RWPE1 (cell line): Measurements from ENCODE around the gene DNAH8.

Experiments
- CTCF ChIA-PET: fragments of 350-600 bp; sonication (Branson Sonifier 250); formaldehyde crosslinking; extraction: SDS; loops from one replicate; lab custom pipeline; 2021; lab: Yijun Ruan, JAX
- POLR2A ChIA-PET: fragments of 400-600 bp; formaldehyde crosslinking; extraction: SDS; loops from one replicate; lab custom pipeline; 2020; ENCODE audit warnings: antibody characterized with exemption; ENCODE audit not compliant: low non-redundant PET; lab: Yijun Ruan, JAX
- DNase-seq: peaks from one replicate; pipeline ENCODE4 v3.0.0; 2012; ENCODE audit warnings: low spot score
- H3K27ac ChIP-seq: fragments of 450-650 bp; 2 replicates; pipeline ENCODE4 v1.5.1; 2017
- CTCF ChIP-seq: fragments of 450-650 bp; conservative IDR thresholded peaks from 2 replicates; pipeline ENCODE4 v1.5.1; 2017; ENCODE audit warnings: low read depth, mild to moderate bottlenecking

DNAH8 gene

DNA sequence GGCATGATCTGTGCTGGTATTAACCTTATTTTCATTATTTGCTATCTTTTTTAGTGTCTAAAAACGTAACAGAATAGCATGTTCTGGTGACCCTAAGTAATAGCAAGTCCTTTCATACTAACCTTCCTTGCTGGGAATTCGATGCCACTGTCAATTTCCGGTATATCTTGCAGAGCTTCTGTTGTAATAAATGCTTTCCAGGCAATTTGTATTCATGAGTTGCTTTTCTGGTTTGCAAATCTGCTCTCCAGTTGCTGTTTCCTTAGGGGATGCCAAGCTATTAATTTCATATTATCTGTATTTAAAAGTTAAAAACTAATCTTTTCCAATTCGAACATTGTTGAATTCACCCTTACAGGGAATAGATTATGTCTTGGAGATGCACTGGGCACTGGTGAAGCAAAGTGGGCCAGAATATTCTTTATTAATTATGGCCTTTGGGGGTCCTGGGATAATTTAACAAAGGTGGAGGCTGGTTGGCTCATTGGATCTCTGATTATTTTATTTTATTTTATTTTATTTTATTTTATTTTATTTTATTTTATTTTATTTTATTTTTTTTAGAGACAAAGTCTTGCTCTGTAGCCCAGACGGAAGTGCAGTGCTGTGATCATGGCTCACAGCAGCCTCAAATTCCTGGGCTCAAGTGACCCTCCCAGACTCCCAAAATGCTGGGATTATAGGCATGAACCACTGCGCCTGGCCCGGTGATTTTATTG is 209.8 kb downstream of the DNAH8 start:
- no peak for TF ChIP-seq CTCF
- ChIA-PET POLR2A (no interaction called here), CTCF (interaction anchor here (0.7 kb wide), 2 partner anchors 8 to 49 kb away, joined by 3 to 5 read pairs; no protein-coding TSS in a partner anchor)
- no peak overlapping the region for H3K27ac ChIP-seq
- DNase-seq, result no peak

DNA sequence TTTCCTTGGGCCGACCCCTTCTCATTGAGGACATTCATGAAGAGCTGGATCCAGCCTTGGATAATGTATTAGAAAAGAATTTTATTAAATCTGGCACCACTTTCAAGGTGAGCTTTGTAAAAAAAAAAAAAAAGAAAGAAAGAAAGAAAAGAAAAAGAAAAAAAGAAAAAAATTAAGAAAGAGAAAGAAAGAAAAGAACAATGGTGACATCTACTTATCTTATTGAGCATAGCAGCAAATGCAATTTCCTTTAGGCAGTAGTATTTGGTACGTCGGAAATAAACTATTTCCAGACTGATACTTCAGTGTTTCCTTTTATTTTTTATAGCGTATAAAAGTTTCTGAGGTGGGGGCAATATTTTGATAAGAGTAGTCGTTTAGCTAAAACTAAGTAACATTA is 214.4 kb downstream of the DNAH8 start:
- no peak for TF ChIP-seq CTCF
- no peak overlapping the region for H3K27ac ChIP-seq
- POLR2A ChIA-PET, result no interaction called here
- DNase-seq, result no peak
- CTCF ChIA-PET, result interaction anchor here (0.7 kb wide), 2 partner anchors 40 to 216 kb away, joined by 3 to 5 read pairs; no protein-coding TSS in a partner anchor

DNA sequence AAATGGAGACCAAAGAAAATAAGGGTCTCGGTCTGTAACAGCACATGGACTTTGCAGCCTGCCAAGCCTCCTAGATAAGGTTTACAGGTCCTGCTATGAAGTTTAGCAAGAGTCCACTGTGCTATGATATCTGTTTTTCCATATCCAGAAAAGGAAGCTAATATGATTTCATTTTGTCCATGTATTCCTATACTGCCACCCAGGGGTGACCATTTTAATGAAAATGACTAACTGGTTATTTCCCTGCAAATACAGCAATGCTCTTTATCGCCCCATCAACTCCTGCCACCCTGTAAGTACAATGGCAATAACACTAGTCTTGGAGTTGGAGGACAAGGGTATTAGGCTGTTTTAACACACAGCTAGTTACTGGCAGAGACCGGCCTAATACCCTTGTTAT is 218.3 kb downstream of the DNAH8 start:
- CTCF ChIA-PET, result interaction anchor here (0.5 to 2.1 kb wide), 8 partner anchors 9 to 760 kb away, joined by 3 to 13 read pairs (median 4); partner anchors contain the start of gene DNAH8
- peak; percentile 44 for TF ChIP-seq CTCF
- POLR2A ChIA-PET, result no interaction called here
- peak; percentile 49 for DNase-seq
- H3K27ac ChIP-seq, result no peak overlapping the region

DNA sequence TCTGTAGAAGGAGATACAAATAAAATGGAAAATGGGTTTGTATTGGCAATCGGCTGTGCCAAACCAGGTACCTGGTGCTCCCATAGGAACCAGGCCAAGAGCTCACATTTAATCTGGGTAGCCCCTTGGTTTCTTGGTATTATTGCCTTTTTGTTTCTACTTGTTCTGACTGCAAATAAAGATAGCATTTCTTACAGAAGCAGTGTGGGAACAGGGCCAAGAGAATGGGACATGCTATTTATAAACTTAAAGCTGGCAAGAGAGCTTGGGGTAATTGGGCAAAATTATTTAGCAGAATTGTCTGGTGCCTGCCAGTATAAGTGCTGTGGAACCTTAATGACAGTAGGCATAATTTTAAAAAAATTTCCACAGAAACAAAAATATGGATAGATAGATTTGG is 219.9 kb downstream of the DNAH8 start:
- no peak for TF ChIP-seq CTCF
- DNase-seq, result no peak
- CTCF ChIA-PET, result interaction anchor here (0.6 to 2.1 kb wide), 3 partner anchors 21 to 1243 kb away, joined by 3 to 13 read pairs (median 6); no protein-coding TSS in a partner anchor
- POLR2A ChIA-PET, result no interaction called here
- no peak overlapping the region for H3K27ac ChIP-seq

GRCh38 chr6:38937839-38938613 is 222.9 kb downstream of the DNAH8 start:
- DNase-seq, result no peak
- POLR2A ChIA-PET, result no interaction called here
- no peak overlapping the region for H3K27ac ChIP-seq
- CTCF ChIA-PET, result no interaction called here
- TF ChIP-seq CTCF, result no peak

DNA sequence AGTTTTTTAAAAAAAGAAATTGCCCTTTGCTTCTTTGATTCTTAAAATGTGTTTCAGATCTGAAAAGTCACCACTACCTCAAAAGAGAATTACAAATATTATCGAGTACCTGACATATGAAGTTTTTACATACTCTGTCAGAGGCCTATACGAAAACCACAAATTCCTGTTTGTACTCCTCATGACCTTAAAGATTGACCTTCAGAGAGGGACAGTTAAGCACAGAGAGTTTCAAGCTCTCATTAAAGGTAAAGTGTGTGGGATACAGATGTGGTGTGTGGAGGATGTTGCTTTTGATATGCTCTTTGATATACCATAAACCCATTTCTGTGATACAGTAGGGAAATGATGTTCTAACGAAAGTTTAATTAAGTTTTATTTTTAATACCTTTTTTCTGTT is 223.6 kb downstream of the DNAH8 start:
- CTCF ChIA-PET, result no interaction called here

More for the DNA sequence above, 223.6 kb downstream of the DNAH8 start:
- POLR2A ChIA-PET, result no interaction called here
- H3K27ac ChIP-seq, result no peak overlapping the region
- no peak for DNase-seq
- TF ChIP-seq CTCF, result no peak
